HG02610 (cell line): ENCODE data around the gene ARL6.

ENCODE experiments used
- ATAC-seq: cut with Tn5 transposase; IDR thresholded peaks from one replicate; pipeline ENCODE4 v1.9.1; 2021; ENCODE audit warnings: mild to moderate bottlenecking, moderate library complexity; ENCODE audit not compliant: unreplicated experiment

ARL6 gene

GRCh38 chr3:97764407-97765238, at the start of gene ARL6:
ARL6 (plus strand) TSS chr3:97764758; CDS start chr3:97768108, 3,350 bp downstream.
- peak; percentile 96 for ATAC-seq

- ATAC-seq: peak; percentile 88
These were observed 45.3 kb upstream of the ARL6 start for GRCh38 chr3:97719156-97719821.

GRCh38 chr3:97720417-97720816, 44.1 kb upstream of the ARL6 start:
- no peak for ATAC-seq

- ATAC-seq: no peak
These were observed 43.1 kb upstream of the ARL6 start for GRCh38 chr3:97721446-97721845.

- ATAC-seq: no peak
These were observed 27.6 kb upstream of the ARL6 start for GRCh38 chr3:97736928-97737327.

GRCh38 chr3:97738761-97739160, 25.8 kb upstream of the ARL6 start:
- no peak for ATAC-seq

GRCh38 chr3:97742036-97742435, 22.5 kb upstream of the ARL6 start:
- ATAC-seq: no peak

GRCh38 chr3:97744289-97744688, 20.3 kb upstream of the ARL6 start:
- ATAC-seq: no peak

- ATAC-seq: no peak
These were observed 762 bp upstream of the ARL6 start for GRCh38 chr3:97763586-97764406.

GRCh38 chr3:97765336-97765735, 778 bp downstream of the ARL6 start:
- ATAC-seq: no peak

- no peak for ATAC-seq
These were observed 8.4 kb downstream of the ARL6 start for GRCh38 chr3:97772926-97773325.

GRCh38 chr3:97778152-97778551, 13.6 kb downstream of the ARL6 start:
- ATAC-seq: no peak

GRCh38 chr3:97793420-97794019, 29.0 kb downstream of the ARL6 start:
- peak; percentile 56 for ATAC-seq

- ATAC-seq: no peak
These were observed 31.4 kb downstream of the ARL6 start for GRCh38 chr3:97795951-97796350.

- no peak for ATAC-seq
These were observed 39.9 kb downstream of the ARL6 start for GRCh38 chr3:97804471-97804870.

GRCh38 chr3:97810779-97811390, 46.3 kb downstream of the ARL6 start:
- no peak for ATAC-seq

GRCh38 chr3:97815149-97815917, 50.8 kb downstream of the ARL6 start:
- ATAC-seq: no peak

GRCh38 chr3:97816811-97817210, 52.3 kb downstream of the ARL6 start:
- no peak for ATAC-seq

GRCh38 chr3:97817965-97818364, 53.4 kb downstream of the ARL6 start:
- ATAC-seq: no peak

- no peak for ATAC-seq
These were observed 56.2 kb downstream of the ARL6 start for GRCh38 chr3:97820780-97821179.
